Common myeloid progenitor, CD34-positive (primary cell): Measurements from ENCODE around the gene DBP.
"Not testable (repeated sequence)": the region's sequence is repeated elsewhere in the genome, so short reads cannot be mapped to it uniquely, and the experiment has no call there.

Source experiments
- CTCF ChIA-PET: fragments of 350-600 bp; sonication (Branson Sonifier 250); formaldehyde crosslinking; loops from one replicate; lab custom pipeline; 2021; ENCODE audit warnings: antibody characterized with exemption; lab: Charles Lee
- POLR2A ChIA-PET: fragments of 350-600 bp; sonication (Branson Sonifier 250); formaldehyde crosslinking; loops from one replicate; lab custom pipeline; 2021; ENCODE audit warnings: antibody characterized with exemption; lab: Charles Lee
- DNase-seq, 3 donors: peaks; one replicate each; pipeline versions ENCODE4 v3.0.0 to v3.0.0-alpha.2; 2013
- H3K27ac ChIP-seq, 2 experiments: 1 replicate in 1 of 2; 2 replicates in 1 of 2; pipeline ENCODE4 v1.7.0; 2013; ENCODE audit warnings: inconsistent platforms in 2 of 2, low read length in 2 of 2, mild to moderate bottlenecking in 2 of 2, low read depth in 1 of 2, moderate library complexity in 1 of 2; ENCODE audit not compliant: severe bottlenecking in 2 of 2, insufficient read depth in 1 of 2, poor library complexity in 1 of 2
- H3K27me3 ChIP-seq, 5 experiments: replicated peaks in 2 of 5; 1 replicate in 3 of 5; 2 replicates in 2 of 5; pipeline versions ENCODE4 v1.6.1 to v1.7.0; 2013; ENCODE audit warnings: low read length in 4 of 5, mild to moderate bottlenecking in 2 of 5, moderate library complexity in 2 of 5, inconsistent platforms in 1 of 5; ENCODE audit not compliant: insufficient read depth in 5 of 5, control insufficient read depth in 4 of 5
- H3K36me3 ChIP-seq, 4 experiments: 1 replicate in 2 of 4; 2 replicates in 2 of 4; pipeline versions ENCODE4 v1.6.1 to v1.7.0; 2013; ENCODE audit warnings: low read length in 3 of 4, control low read depth in 1 of 4, mild to moderate bottlenecking in 1 of 4; ENCODE audit not compliant: control insufficient read depth in 4 of 4, insufficient read depth in 4 of 4
- H3K4me1 ChIP-seq, 4 experiments: 1 replicate in 3 of 4; 2 replicates in 1 of 4; pipeline versions ENCODE4 v1.6.1 to v1.7.1; 2013; ENCODE audit warnings: low read length in 3 of 4, mild to moderate bottlenecking in 3 of 4, control low read depth in 1 of 4, inconsistent platforms in 1 of 4, moderate library complexity in 1 of 4; ENCODE audit not compliant: control insufficient read depth in 4 of 4, insufficient read depth in 4 of 4; ENCODE audit errors: control extremely low read depth in 1 of 4
- H3K4me3 ChIP-seq, 7 experiments: 1 replicate in 4 of 7; 2 replicates in 3 of 7; pipeline versions ENCODE4 v1.5.1 to v1.7.0; 2013; ENCODE audit warnings: mild to moderate bottlenecking in 7 of 7, low read length in 6 of 7, moderate library complexity in 6 of 7, inconsistent platforms in 2 of 7, low read depth in 2 of 7, control low read depth in 1 of 7; ENCODE audit not compliant: insufficient read depth in 4 of 7, control insufficient read depth in 1 of 7; ENCODE audit errors: extremely low read depth in 1 of 7
- H3K9me3 ChIP-seq, 5 experiments: 1 replicate in 4 of 5; 2 replicates in 1 of 5; pipeline versions ENCODE4 v1.6.1 to v1.7.1; 2013; ENCODE audit warnings: low read length in 4 of 5, mild to moderate bottlenecking in 2 of 5, inconsistent platforms in 1 of 5, low read depth in 1 of 5, moderate library complexity in 1 of 5; ENCODE audit not compliant: control insufficient read depth in 4 of 5, insufficient read depth in 2 of 5; ENCODE audit errors: control extremely low read depth in 1 of 5
- WGBS: methylation state at CpG from one replicate; pipeline ENCODE4 v1.1.5; 2013; ENCODE audit not compliant: insufficient coverage; 5-methylcytosine and 5-hydroxymethylcytosine counted together

The DBP gene

DNA sequence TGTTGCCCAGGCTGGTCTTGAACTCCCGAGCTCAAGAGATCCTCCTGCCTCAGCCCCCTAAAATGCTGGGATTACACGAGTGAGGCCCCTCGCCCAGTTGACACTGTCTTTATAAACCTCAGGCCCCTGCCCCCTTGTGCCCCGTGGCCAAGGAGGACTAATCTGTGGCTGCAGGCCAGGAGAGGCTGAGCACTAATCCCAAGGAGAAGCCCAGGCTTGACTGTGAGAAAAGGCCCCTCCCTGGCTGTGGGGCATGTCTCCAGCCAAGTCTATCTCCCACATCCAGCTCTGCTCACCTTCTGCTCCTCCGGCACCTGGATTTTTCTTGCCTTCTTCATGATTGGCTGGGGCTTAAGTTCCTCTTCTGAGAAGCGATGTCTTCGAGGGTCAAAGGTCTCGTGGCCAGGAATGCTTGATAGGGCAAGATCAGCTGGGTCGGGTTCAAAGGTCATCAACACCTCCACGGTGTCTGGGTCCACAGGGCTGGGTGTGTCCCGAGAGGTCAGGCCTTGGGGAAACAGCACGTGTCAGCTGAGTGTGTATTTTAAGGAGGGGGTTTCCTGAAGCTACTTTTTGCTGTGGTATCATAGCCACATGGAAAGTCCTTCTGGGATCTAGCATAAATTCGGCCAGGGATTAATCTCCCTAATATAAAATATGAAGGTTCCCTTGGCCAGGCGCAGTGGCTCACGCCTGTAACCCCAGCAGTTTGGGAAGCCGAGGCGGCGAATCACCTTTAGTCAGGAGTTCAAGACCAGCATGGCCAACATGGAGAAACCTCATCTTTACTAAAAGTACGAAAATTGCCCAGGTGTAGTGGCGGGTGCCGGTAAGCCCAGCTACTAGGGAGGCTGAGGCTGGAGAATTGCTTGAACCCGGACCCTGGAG is 3.8 kb downstream of the DBP start:
- Histone ChIP-seq H3K4me1 (peaks cover 10 to 62% (median 53%) of the 10 kb centered on the region in 4 experiments), H3K36me3 (peaks cover 0 to 19% (median 10%) of the 10 kb centered on the region in 4 experiments), H3K9me3 (no peaks in the 10 kb centered on the region), H3K4me3 (peak overlapping the region in 1 of 7 experiments; percentile 79), H3K27ac (peak overlapping the region; percentile 77 to 88), H3K27me3 (no peaks in the 10 kb centered on the region)
- POLR2A ChIA-PET, result interaction anchor here (1.2 kb wide), 1 partner anchor 16 kb away, joined by 3 read pairs; no protein-coding TSS in a partner anchor
- 94% methylated on average over 17 of the region's 22 CpGs for WGBS
- DNase-seq, result no peak
- CTCF ChIA-PET, result interaction anchor here (1.0 to 1.8 kb wide), 5 partner anchors 9 to 25 kb away, joined by 4 to 10 read pairs (median 6); partner anchors contain the start of genes CA11, RPL18 and SPHK2

DNA sequence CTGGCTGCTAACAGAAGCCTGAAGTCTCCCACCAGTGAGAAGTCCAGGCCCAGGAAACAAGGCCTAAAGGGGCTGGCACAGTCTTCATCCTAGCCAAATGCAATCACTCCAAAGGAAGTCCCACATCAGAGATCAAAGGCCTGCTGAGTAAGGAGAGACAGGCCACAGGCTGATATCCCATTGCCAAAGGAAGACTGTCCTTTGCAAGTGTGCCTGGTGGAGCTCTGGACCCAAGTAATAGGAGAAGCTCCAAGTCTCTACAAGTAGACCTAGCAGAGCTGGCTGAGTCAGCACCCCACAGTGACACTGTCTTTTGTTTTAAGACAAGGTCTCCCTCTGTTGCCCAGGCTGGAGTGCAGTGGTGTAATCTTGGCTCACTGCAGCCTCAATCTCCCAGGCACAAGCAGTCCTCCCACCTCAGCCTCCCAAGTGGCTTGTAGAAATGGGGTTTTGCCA is 4.5 kb downstream of the DBP start:
- H3K27me3 ChIP-seq, result no peaks in the 10 kb centered on the region
- POLR2A ChIA-PET, result no interaction called here
- peak overlapping the region in 1 of 2 experiments; percentile 88 for H3K27ac ChIP-seq
- no peak overlapping the region for H3K4me3 ChIP-seq
- no peak for DNase-seq
- CTCF ChIA-PET, result interaction anchor here (1.0 to 1.8 kb wide), 4 partner anchors 8 to 14 kb away, joined by 4 to 10 read pairs (median 6); partner anchors contain the start of genes CA11, RPL18 and SPHK2
- no peaks in the 10 kb centered on the region for H3K9me3 ChIP-seq
- peaks cover 0 to 23% (median 14%) of the 10 kb centered on the region in 4 experiments for H3K36me3 ChIP-seq
- peaks cover 9 to 59% (median 51%) of the 10 kb centered on the region in 4 experiments for H3K4me1 ChIP-seq

DNA sequence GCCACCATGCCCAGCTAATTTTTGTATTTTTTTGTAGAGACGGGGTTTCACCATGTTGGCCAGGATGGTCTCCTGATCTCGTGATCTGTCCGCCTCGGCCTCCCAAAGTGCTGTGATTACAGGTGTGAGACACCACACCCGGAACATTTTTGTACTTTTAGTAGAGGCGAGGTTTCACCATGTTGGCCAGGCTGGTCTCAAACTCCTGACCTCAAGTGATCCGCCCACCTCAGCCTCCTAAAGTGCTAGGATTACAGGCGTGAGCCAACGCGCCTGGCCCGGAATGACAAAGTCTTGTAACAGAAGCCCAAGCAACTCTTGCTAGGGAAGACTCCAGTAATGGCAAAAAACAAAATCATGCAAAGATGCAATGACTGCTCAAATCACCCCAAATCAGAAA is 4.9 kb downstream of the DBP start:
- H3K27me3 ChIP-seq, H3K4me3 ChIP-seq, H3K27ac ChIP-seq, POLR2A ChIA-PET, DNase-seq, H3K9me3 ChIP-seq: not testable (repeated sequence)
- CTCF ChIA-PET, result interaction anchor here (1.0 to 1.6 kb wide), 4 partner anchors 8 to 269 kb away, joined by 3 to 6 read pairs (median 4); no protein-coding TSS in a partner anchor
- peaks cover 9 to 58% (median 51%) of the 10 kb centered on the region in 4 experiments for H3K4me1 ChIP-seq
- WGBS, result 97% methylated on average over 8 of the region's 11 CpGs
- H3K36me3 ChIP-seq, result peaks cover 0 to 25% (median 14%) of the 10 kb centered on the region in 4 experiments

GRCh38 chr19:48631225-48631624 is 6.0 kb downstream of the DBP start:
- Histone ChIP-seq H3K27ac (peak overlapping the region in 1 of 2 experiments; percentile 17), H3K4me3 (peak overlapping the region in 2 of 7 experiments; percentile 36 to 52), H3K4me1 (peaks cover 9 to 47% (median 41%) of the 10 kb centered on the region in 4 experiments), H3K27me3 (no peaks in the 10 kb centered on the region), H3K9me3 (no peaks in the 10 kb centered on the region), H3K36me3 (peaks cover 0 to 28% (median 16%) of the 10 kb centered on the region in 4 experiments)
- peak in 1 of 3 donors; percentile 52 for DNase-seq
- 90% methylated on average over 3 of the region's 3 CpGs for WGBS
- ChIA-PET CTCF (interaction anchor here (1.1 to 3.0 kb wide), 4 partner anchors 7 to 268 kb away, joined by 3 to 13 read pairs (median 6); partner anchors contain the start of gene CA11), POLR2A (interaction anchor here (1.1 kb wide), 1 partner anchor 12 kb away, joined by 4 read pairs; the partner anchor contains the start of genes RPL18 and SPHK2)

- no peaks in the 10 kb centered on the region for H3K9me3 ChIP-seq
- ChIA-PET CTCF (interaction anchor here (1.4 to 3.0 kb wide), 4 partner anchors 9 to 268 kb away, joined by 4 to 13 read pairs (median 6); partner anchors contain the start of gene CA11), POLR2A (interaction anchor here (1.1 kb wide), 1 partner anchor 11 kb away, joined by 4 read pairs; the partner anchor contains the start of genes RPL18 and SPHK2)
- H3K4me3 ChIP-seq, result peak overlapping the region in 3 of 7 experiments; percentile 28 to 52 (median 36)
- H3K36me3 ChIP-seq, result peaks cover 0 to 28% (median 19%) of the 10 kb centered on the region in 4 experiments
- H3K4me1 ChIP-seq, result peaks cover 9 to 40% (median 35%) of the 10 kb centered on the region in 4 experiments
- no peaks in the 10 kb centered on the region for H3K27me3 ChIP-seq
- WGBS, result 42% methylated on average over 30 of the region's 47 CpGs
- peak overlapping the region in 1 of 2 experiments; percentile 17 for H3K27ac ChIP-seq
- DNase-seq, result peak; percentile 44 to 70 (median 59)
These were observed 6.7 kb downstream of the DBP start for GRCh38 chr19:48630296-48631063.

GRCh38 chr19:48629599-48630295 is 7.4 kb downstream of the DBP start:
- H3K27ac ChIP-seq, result no peak overlapping the region
- no peak overlapping the region for H3K4me3 ChIP-seq
- no peaks in the 10 kb centered on the region for H3K9me3 ChIP-seq
- peaks cover 9 to 40% (median 31%) of the 10 kb centered on the region in 4 experiments for H3K4me1 ChIP-seq
- 95% methylated on average over 42 of the region's 48 CpGs for WGBS
- ChIA-PET CTCF (interaction anchor here (1.4 to 3.0 kb wide), 3 partner anchors 8 to 46 kb away, joined by 4 to 13 read pairs (median 8); partner anchors contain the start of gene CA11), POLR2A (interaction anchor here (0.6 kb wide), 1 partner anchor 211 kb away, joined by 3 read pairs; no protein-coding TSS in a partner anchor)
- DNase-seq, result peak in 1 of 3 donors; percentile 13
- no peaks in the 10 kb centered on the region for H3K27me3 ChIP-seq
- H3K36me3 ChIP-seq, result peaks cover 0 to 28% (median 19%) of the 10 kb centered on the region in 4 experiments
